MV-4-11 (cell line): ENCODE results near the gene HECTD4.
"Not testable (repeated sequence)": the region's sequence is repeated elsewhere in the genome, so short reads cannot be mapped to it uniquely, and the experiment has no call there.

Source experiments
- DNase-seq: peaks from one replicate; lab custom pipeline; 2025; lab: John Stamatoyannopoulos, UW

HECTD4 gene

DNA sequence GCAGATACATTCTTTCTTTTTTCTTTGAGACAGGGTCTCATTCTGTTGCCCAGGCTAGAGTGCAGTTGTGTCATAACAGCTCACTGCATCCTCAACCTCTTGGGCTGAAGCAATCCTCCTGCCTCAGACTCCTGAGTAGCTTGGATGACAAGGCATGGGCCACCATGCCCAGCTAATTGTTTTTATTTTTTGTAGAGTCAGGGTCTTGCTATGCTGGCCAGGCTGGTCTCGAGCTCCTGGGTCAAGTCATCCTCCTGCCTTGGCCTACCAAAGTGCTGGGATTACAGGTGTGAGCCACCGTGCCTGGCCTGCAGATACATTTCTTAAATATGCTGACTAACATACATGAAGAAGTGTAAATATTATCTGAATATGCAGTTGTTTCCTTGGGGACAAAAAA lies 115.8 kb downstream of the HECTD4 start:
- no peak for DNase-seq

DNA sequence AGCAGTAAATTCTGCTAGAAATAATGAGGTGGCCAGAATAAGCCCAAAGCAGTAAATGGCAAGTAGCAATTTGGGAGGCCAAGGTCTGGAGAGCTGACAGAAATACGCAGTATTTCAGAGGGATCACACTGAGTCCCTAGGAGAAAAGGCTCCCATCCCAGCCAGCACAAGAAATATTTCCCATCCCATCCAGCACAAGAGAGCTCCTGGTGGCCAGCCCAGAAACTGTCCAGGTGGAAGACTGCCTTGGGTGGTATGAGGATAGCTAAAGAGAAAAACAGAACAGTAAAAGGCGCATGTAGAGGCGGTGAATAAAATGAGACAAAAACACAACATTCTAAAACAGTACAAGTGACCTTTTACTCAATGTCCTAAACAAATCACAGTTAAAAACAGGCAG lies 120.7 kb downstream of the HECTD4 start:
- DNase-seq, result no peak

DNA sequence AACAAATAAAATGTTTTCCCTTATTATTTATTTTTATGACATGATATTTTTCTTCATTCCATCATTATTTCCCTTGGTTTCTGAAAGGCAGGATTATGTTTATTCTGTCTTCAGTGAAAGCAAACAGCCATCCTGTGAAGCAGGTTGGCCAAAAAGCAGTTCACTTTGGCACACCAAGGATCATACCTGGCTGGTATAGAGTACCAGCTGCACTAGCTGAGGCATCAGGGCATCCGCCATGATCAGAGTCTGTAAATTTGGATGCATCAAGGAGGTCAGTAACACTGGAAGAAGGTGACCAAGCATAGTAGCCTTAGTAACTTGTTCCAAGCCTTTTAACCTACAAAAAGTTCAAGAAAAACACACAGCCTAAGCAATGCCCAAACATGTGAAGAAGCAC lies 123.3 kb downstream of the HECTD4 start:
- DNase-seq, result no peak

DNA sequence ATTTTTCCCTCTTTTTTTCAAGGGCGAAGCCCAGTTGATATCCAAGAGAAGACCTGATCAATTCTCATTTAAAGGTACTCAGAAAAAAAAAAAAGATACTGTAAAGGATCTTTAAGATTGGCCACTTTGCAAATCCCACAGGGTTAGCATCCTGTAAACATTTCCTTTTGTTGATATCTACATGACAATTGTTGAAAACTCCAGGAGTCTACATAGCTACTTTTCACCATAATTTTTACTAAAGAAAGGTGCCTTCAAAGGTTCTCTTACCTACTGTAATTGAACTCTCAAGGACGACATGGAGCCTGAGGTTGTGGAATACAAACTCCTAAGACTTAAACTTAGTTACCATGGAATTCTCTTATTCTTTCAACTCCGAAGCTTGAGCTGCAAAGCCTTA lies 125.5 kb downstream of the HECTD4 start:
- no peak for DNase-seq

DNA sequence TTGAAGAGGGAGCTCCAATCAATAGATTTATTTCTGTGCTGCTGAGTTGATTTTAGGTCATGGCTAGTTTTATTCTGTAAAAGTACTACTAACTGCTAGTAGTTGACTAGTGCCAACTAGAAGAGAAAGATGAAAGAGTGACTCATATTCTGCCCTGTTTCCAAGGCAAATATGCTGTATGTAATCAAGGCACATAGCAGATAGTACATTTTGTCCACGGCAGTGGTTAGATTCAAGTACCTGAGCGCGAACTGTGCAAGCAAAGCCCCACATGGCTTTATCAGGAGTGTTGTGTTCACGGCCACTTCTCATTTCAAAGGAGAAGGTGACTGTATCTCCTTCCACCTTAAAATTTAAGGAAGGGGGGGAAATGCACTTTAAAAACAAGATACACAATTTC lies 130.0 kb downstream of the HECTD4 start:
- no peak for DNase-seq

DNA sequence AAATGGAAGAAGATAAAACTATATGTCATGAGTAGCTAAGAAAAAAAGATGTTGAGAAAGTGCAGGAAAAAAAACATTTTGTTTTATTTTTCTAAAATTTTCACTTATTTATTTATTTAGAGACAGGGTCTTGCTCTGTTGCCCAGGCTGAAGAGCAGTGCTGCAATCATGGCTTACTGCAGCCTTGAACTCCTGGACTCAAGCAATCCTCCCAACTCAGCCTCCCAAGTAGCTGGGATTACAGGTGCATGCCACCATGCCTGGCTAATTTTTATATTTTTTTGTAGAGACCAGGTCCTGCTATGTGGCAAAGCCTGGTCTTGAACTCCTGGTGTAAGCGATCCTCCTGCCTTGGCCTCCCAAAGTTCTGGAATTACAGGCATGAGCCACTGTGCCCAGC lies 137.3 kb downstream of the HECTD4 start:
- not testable (repeated sequence) for DNase-seq

DNA sequence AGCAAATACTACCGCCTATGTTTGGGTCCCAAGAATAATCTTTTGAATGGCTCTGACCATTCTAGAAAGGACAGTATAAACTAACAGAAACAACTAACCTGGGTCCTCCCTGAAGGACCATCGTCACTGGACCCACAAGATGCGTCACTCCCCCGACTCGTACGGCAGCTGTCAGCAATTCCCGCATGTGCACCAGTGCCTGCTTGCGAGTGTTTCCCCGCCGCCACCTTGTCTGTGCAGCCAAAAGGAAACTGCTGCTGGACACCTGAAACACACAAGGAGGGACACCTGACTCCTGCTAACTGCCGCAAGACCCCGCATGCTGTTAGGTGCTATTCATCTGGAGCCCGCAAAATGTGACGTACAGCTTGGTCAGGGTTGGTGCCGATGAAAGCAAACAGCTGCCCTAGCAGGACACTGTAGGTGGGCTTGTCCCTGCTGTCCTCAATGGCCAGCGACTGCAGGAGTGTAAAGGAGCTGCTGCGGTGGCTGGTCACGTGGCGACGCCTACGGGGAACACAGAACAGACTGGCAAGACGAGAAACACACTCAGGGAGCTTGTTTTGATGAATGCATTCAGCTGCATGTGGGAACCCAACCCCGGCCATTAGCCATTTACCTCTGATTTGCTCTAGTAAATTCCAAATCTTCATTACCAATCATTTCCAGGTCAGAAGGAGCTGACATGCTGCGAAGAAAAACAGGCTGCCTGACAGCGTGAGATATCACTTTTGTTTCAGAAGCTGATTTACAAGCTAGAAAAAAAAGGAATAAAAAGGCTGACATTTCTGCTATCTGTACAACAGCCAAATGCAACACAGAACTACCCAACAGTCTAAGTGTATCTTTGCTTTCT lies 138.7 kb downstream of the HECTD4 start:
- DNase-seq, result no peak

DNA sequence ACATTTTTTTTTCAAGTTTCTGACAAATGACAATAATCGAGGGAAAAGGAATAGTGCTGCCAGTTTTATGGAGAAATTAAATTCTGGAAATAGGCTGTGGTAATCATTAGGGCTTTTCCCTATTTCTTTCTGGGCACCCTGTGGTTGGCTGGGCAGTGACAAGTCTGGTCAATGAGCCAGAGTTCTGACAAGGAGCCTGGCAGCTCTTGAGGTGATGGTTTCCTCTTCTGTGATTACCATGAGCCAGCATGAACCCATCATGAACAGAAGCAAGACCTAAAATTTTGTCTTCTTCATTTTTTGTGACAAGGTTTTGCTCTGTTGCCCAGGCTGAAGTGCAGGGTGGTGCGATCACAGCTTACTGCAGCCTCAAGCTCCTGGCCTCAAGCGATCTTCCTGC lies 141.1 kb downstream of the HECTD4 start:
- DNase-seq, result no peak

DNA sequence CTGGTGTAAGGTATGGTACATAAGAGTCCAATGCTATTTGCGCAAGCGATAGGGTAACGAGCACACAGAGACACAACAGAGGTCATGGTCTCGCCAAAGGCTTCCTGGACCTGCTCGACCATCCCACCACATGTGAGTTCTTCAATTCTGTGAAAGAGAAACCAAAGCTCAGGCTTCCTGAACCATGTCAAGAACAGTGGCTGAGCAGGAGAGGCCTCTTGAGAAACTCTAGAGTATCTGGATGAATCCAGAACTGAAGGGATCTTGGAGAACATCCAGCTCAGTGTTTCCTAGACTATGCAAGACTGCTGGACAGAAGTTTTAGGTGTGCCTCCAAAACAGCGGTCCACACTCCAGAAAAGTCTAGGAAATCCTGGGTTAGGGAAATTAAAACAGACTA lies 142.3 kb downstream of the HECTD4 start:
- no peak for DNase-seq

DNA sequence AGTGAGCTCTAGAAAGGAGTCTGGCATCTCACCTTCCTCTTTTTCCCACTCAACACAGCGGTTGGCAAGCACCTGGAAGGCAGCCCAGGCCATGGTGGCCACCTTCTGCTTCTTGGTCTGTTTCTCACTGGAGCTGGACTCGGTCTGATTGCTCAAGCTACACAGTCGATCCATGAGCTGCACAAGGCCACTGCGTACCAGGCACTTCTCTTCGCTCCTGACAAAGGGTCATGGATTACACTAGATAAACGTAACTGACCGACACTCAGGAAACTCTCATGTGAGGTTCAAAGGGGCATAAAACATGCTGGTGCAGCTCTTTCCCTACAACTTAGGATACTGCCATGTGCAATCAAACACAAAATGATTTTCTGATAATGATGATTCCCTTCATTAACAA lies 143.2 kb downstream of the HECTD4 start:
- DNase-seq, result no peak

DNA sequence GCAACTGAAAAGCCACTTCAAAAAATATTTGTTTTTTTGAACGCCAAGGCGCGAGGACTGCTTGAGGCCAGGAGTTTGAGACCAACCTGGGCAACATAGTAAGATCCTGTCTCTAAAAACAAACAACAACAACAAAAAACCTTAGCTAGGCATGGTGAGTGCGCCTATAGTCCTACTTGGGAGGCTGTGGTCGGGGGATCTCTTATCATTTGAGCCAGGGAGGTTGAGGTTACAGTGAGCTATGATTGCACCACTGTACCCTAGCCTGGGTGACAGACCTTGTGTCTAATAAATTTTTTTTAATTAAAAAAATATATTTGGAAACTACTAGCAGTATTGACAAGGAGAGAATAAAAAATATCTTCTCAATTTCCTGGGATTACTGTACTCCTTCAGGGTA lies 143.8 kb downstream of the HECTD4 start:
- DNase-seq, result no peak

DNA sequence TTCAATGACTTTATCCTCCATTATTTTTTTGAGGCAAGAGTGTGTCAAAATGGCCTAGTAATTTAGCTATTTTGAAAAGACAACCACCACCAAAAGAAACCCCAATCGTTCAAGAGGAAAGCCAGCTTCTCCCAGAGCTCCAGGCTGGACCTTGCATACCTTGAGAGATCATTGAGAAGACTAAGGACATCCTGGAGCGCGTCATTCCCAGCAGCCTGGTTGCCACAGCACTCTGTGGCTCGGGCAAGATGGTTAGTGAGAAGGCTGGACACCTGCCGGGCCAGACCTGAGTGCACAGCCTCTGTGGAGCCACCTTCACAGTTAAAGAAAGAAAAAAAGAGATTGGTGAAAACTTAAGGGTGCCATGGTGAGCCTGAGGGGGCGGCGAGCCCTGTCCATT lies 145.4 kb downstream of the HECTD4 start:
- no peak for DNase-seq

DNA sequence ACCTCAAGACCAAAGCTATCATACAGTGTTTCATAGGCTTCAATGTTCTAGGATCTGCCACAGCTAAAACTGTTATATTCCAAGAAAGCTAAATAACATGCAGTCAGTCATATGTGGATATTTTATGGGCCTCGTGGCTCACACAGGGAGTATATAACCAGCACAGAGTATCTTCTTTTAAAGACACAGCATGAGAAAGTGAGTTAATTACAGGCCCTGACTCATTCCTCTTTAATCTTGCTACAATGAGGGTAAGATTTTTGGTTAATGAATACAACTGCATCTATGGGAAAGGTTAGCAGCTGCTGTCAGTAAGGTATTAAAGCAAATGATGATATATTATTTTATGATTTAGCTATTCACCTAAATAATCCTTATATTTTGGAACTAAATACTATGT lies 145.8 kb downstream of the HECTD4 start:
- no peak for DNase-seq

DNA sequence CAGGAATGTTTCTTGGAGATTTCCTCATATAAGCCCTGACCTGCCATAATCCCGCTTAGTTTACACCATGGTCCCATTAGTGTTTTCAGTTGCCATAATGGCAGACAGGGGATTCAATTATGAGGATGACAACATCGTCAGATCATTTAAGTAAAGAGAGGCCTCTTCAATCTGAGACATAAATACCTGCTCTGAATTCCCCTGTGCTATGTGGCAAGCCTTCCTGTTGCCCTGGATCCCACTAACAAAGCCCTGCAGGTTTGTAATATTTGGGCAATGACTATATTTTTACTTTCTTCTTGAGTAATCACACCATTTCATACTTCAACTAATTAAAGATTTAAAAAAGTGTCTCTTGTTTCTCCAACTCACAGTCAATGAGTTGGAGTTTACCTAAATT lies 147.9 kb downstream of the HECTD4 start:
- DNase-seq, result no peak

DNA sequence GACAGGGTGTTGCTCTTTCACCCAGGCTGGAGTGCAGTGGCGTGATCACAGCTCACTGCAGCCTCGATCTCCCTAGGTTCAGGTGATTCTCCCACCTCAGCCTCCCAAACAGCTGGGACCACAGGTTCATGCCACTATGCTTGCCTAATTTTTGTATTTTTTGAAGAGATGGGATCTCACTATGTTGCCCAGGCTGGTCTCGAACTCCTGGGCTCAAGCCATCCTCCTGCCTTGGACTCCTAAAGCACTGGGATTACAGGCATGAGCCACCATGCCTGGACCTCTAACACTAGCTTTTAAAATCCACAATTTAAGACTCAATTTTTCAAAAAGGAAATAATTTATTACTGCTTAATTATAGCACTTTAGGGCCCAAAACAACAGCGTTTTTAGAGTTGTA lies 149.0 kb downstream of the HECTD4 start:
- DNase-seq, result no peak

DNA sequence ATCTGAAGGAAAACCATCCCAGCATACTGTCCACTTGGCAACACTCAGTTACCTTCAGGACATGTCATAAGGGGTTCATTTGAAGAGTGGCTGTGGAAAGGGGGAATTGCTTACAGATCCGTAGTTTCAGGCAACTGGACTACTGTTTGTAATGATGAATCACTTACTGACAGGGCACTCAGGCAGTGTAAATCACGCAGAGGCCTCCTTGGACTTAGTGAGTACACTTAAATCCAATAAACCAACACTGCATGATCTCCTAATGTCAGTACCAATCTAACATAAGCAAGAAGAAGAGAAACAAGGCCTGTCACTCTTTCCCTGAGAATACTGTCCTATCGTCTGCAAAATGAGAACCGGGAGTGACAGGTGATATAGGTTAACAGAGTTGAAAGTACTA lies 152.1 kb downstream of the HECTD4 start:
- DNase-seq, result no peak

DNA sequence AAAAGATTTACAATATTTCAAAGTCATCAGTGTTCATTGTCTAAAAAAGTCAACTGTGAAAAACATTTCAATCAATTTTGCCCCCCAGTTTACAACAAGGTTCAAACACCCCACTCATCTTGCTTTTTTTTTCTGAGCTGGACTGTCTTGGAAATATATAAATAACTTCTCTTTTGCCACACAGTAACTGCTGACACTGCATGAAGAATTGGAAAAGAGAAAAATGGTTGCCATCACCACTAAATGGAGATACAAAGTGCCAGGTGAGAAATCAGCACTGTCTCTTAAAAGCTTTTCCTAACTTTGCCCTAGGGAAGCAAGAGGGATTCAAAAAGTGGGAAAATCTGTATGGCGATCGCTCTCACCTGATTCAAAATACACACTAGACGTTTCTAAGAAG lies 155.5 kb downstream of the HECTD4 start:
- DNase-seq, result no peak

DNA sequence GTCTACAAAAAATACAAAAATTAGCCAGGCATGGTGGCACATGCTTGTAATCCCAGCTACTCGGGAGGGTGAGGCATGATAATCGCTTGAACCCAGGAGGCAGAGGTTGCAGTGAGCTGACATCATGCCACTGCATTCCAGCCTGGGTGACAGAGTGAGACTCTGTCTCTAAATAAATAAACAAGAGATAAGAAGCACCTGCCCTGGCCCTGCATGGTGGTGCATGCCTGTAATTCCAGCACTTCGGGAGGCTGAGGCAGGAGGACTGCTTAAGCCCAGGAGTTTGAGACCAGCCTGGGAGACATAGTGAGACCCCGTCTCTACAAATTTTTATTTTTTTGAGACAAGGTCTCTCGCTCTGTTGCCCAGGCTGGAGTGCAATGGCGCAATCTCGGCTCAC lies 161.6 kb downstream of the HECTD4 start:
- DNase-seq, result not testable (repeated sequence)

DNA sequence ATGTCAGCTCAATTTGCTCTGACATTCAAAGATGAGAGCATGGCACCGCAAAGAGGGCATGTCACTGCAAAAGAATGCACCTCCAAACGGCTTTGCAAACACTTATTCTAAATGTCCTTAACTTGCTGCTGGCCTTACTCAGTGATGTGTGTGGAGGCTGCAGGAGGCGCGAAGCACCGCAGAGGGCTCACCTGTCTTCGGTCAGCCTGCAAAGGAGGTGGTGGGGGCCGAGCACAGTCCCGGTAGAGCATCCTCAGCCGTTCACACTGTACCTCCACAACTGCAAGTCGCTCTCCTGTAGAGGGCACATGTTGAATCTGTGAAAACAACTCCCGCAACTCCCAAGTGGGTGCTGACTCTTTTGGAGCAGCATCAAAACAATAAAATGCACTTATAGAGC lies 163.0 kb downstream of the HECTD4 start:
- no peak for DNase-seq

DNA sequence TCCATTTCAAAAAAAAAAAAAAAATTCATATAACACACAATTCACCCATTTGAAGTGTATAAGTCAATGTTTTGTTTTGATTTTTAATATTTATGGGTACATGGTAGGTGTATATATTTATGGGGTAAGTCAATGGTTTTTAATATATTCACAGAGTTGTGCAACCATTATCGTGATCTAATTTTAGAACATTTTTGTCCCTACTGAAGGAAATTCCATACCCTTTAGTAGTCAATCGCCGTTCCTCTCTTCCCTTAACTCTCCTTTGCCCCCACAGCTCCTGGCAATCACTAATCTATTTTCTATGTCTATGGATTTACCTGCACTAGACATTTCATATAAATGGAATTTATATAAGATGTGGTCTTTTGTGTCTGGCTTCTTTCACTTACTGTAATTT lies 164.1 kb downstream of the HECTD4 start:
- no peak for DNase-seq

DNA sequence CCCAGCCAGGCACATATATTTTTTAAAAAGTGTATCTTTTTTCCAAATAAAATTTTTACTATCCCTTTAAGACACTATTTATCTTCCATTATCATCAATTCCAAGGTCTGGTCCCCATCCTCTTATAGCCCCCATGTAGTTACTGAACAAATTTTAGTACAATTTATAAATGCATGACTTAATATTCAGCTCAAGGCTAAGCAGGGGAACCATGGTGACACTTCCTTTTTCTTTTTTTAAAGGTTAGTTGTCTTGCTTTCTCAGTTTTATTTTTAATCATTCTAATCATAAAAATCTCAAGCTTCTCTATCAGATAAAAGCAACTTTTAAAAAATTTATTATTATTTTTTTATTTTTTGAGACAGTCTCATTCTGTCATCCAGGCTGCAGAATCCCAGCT lies 164.6 kb downstream of the HECTD4 start:
- DNase-seq, result no peak

DNA sequence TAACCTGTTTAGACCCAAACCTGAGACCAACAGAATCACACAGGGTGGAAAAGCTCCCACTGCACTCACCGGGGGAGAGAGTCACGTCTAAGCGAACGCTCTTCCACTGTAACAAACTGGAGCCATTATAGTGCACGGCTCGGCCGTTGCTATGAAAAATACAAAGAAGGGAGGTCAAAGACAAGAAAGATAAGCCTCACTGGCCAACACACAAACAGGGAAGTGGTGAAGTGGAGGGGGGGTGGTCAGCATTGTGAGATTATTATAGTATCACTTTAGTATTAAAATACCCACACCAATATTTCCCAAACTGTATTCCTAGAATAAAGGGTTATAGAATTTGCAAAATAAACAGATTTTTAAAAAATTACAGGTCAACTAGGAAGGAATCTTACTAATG lies 166.0 kb downstream of the HECTD4 start:
- no peak for DNase-seq

DNA sequence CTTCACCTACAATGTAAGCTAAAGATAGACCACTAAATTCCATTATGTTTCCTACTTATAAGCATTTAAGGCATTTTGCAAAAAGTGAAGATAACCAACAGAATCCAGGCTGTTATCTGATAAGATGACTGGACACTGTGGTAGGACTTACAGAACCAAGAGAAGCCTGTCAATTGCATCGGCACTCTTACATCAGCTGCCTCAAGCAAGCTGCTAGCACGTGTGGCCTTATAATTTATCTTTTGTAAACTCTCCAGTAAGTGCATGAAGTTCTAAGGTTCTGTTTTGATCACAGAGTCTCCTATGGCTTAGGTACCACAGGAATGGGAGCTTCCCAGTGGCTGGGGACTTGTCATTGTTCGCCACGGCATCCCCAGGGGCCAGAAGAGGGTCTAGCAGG lies 168.2 kb downstream of the HECTD4 start:
- DNase-seq, result no peak

DNA sequence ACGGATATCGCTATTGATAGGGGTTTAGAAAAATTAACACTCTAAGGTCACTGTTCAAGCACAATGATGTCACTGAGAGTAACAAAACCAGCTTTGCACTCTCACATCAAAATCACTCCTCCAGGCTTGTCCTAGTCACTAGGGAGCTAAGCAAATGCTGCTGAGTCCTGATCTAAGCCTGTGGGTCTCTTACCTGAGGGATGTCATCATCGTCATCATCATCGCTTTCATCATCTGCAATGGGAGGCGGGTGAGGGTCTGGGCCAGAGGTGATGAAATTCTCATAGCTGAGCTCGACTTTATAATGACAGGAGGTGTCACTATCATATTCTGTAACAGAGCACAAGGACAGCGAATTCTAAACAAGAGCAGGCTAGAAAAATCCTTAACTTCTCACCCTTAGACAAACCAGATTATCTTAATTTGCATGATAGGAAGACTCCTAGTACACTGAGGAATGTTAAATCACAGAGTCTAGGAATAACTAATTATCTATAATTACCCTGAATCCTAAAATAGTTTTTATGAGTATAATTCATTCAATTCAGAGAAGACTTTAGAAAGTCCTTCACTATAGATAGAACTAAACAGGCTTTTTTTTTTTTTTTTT lies 173.8 kb downstream of the HECTD4 start:
- DNase-seq, result no peak
